ENCODE measurements around the gene CIC.
A peak's percentile ranks its signal among the peaks of the same experiment; 100 is the strongest.

CIC gene

GRCh38 chr19:42244347-42245220, 24.5 kb upstream of the CIC start:
- peak; percentile 96 for DNase-seq

GRCh38 chr19:42245231-42245630, 23.8 kb upstream of the CIC start:
- DNase-seq, result no peak

- DNase-seq, result peak; percentile 81
Measured at GRCh38 chr19:42246143-42246921, 22.7 kb upstream of the CIC start.

GRCh38 chr19:42246922-42247639, 22.0 kb upstream of the CIC start:
- peak; percentile 19 for DNase-seq

GRCh38 chr19:42247640-42248199, 21.3 kb upstream of the CIC start:
- DNase-seq, result peak; percentile 25

GRCh38 chr19:42248270-42249148, 20.5 kb upstream of the CIC start:
- DNase-seq, result no peak

- no peak for DNase-seq
Measured at GRCh38 chr19:42249149-42249750, 19.8 kb upstream of the CIC start.

- no peak for DNase-seq
Measured at GRCh38 chr19:42249769-42250168, 19.3 kb upstream of the CIC start.

- no peak for DNase-seq
Measured at GRCh38 chr19:42250183-42250665, 18.8 kb upstream of the CIC start.

- DNase-seq, result peak; percentile 60
Measured at GRCh38 chr19:42250666-42251531, 18.2 kb upstream of the CIC start.

- no peak for DNase-seq
Measured at GRCh38 chr19:42251572-42252358, 17.3 kb upstream of the CIC start.

GRCh38 chr19:42252365-42253244, 16.4 kb upstream of the CIC start:
- DNase-seq, result peak; percentile 82

GRCh38 chr19:42253245-42254088, 15.6 kb upstream of the CIC start:
- peak; percentile 84 for DNase-seq

GRCh38 chr19:42254089-42254849, 14.8 kb upstream of the CIC start:
- peak; percentile 85 for DNase-seq

- peak; percentile 97 for DNase-seq
Measured at GRCh38 chr19:42254850-42255765, 13.9 kb upstream of the CIC start, which contains the start of gene ERF. Gene ERF, minus strand, starts transcription at chr19:42255128. Its CDS starts 129 bp downstream, at chr19:42254999.

Data from right hindlimb (tissue), 1 donor.